ENCODE measurements around the gene ADGRV1.

DNA sequence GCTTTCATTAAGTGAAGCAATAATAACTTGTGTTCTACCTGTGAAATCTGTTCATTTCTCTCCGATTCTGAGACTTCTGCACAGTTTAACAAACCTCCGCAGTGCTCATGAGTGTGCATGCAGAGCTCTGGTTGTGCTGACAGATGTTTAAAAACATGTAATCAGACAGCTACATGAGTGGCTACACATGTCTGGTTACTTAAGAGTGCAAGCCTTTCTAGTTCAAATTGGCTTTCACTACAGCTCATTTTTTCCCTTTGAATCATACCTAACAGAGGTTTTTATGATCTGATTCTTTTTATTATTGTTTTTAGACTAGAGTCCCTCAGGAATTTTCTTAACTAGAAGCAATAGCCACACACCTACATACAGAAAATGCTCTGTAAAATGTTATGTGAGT is 514.3 kb downstream of the ADGRV1 start:
- TF ChIP-seq EZH2 (IDR thresholded peaks at IDR 0.05; ENCODE audit: borderline replicate concordance, low read depth, low read length, severe bottlenecking) = no peak
- TF ChIP-seq, protein P1, sequence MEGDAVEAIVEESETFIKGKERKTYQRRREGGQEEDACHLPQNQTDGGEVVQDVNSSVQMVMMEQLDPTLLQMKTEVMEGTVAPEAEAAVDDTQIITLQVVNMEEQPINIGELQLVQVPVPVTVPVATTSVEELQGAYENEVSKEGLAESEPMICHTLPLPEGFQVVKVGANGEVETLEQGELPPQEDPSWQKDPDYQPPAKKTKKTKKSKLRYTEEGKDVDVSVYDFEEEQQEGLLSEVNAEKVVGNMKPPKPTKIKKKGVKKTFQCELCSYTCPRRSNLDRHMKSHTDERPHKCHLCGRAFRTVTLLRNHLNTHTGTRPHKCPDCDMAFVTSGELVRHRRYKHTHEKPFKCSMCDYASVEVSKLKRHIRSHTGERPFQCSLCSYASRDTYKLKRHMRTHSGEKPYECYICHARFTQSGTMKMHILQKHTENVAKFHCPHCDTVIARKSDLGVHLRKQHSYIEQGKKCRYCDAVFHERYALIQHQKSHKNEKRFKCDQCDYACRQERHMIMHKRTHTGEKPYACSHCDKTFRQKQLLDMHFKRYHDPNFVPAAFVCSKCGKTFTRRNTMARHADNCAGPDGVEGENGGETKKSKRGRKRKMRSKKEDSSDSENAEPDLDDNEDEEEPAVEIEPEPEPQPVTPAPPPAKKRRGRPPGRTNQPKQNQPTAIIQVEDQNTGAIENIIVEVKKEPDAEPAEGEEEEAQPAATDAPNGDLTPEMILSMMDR (IDR thresholded peaks at IDR 0.05; ENCODE audit: borderline replicate concordance, extremely low read depth, low read length, poor library complexity, severe bottlenecking) = no peak

Measured in DND-41 (cell line).